Stimulated activated CD8-positive, alpha-beta memory T cell treated with anti-CD3 and anti-CD28 coated beads, Interleukin-7, amount 100 ng/mL, for 24 hours (primary cell): ENCODE results near the gene BLMH.
"Not testable (repeated sequence)": the region's sequence is repeated elsewhere in the genome, so short reads cannot be mapped to it uniquely, and the experiment has no call there.

Experiments
- DNase-seq: peaks from one replicate; pipeline ENCODE4 v3.0.0-alpha.2; 2020; ENCODE audit warnings: low read depth

Gene BLMH

GRCh38 chr17:30249460-30249859 is 42.3 kb downstream of the BLMH start:
- no peak for DNase-seq

DNA sequence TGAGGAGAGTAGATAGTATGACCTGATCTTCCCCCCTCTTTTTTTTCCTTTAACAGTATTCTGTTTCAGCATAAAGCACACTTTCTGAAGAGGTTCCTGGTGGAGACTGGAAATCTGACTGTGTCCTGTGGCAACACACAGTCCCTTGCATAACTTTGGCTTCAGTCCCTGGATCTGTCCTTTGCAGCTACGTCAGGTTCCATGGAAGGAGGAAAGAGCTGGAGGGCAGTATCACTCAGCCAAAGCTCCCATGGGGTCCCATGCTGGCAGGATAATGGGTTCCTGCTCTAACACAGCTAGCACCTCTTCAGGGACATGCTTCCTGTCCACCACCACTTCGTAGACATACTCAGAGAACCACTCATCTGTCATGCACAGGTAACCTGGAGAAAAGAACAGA is 43.0 kb downstream of the BLMH start:
- no peak for DNase-seq

- DNase-seq = no peak
Measured at GRCh38 chr17:30246460-30246859, 45.3 kb downstream of the BLMH start.

GRCh38 chr17:30244853-30245385 is 46.8 kb downstream of the BLMH start:
- no peak for DNase-seq

GRCh38 chr17:30243568-30243967 is 48.2 kb downstream of the BLMH start:
- DNase-seq = no peak

DNA sequence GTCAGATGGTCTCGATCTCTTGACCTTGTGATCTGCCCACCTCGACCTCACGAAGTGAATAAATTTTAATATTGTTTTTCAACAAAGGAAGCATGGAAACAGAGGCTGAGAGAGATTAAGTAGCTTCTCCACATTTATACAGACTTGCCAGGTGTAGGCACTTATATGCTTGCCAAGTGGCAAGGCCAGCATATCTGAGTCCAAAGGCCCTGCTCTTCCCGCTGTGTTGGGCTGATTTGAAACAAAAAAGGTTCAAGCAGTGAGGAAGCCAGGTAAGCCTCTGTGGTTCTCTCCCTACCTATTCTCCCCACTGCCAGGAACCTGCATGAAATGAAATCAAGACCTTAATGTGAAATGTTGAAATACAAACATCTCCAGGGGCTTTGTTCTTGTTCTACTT is 48.7 kb downstream of the BLMH start:
- no peak for DNase-seq

GRCh38 chr17:30241051-30241450 is 50.7 kb downstream of the BLMH start:
- no peak for DNase-seq

GRCh38 chr17:30240177-30240576 is 51.6 kb downstream of the BLMH start:
- DNase-seq = no peak

DNA sequence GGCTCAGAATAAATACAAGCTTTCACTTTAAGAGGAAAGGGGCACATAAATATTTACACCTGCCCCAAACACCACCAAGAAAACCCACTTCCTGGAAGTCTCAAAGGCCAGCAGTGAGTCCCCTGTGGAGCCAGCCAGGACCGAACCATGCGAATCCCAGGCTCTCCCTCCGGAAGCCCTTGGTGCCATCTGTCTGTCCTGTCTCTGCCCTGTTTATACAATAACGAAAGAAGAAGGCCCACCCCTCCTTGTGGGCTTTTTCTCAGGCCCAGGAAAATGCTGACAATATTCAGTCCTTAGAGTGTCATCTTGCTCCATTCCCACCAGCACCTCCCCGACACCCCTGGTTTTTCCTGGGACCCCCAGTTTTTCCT is 52.7 kb downstream of the BLMH start:
- no peak for DNase-seq

GRCh38 chr17:30238387-30239088 is 53.2 kb downstream of the BLMH start:
- DNase-seq = no peak

GRCh38 chr17:30238003-30238344 is 53.8 kb downstream of the BLMH start:
- no peak for DNase-seq

DNA sequence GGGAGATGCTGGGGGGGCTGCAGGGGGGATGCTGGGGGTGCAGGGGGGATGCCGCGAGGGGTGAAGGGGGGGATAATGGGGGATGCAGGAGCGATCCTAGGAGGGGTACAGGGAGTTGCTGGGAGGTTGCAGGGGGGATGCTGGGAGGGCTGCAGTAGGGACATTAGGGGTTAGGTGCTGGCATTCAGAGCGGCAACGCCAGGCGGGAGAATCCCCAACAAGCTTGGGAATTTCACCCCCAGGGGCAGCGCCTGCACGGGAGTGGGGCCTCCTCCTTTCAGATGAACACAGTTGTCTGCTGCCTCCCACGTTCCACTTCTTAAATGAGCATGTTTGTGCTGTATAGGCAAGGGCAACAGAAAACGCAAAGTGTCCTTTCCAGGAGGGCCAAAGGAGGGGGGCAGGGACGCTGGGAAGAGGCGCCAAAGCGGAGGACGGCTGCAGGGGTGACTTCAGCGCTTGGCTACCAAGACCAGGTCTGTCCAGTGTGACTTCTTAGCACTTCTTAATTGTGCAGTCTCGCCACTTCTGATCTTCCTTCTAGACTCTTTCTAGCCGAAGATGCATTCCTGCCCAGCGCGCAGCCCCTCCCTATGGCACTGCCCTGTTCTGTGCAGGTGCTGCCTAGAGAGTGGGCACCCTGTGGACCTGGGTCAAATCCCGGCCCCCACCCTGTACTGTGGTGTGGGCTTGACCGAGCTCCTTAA is 54.3 kb downstream of the BLMH start:
- no peak for DNase-seq

GRCh38 chr17:30236766-30237165 is 55.0 kb downstream of the BLMH start:
- no peak for DNase-seq

DNA sequence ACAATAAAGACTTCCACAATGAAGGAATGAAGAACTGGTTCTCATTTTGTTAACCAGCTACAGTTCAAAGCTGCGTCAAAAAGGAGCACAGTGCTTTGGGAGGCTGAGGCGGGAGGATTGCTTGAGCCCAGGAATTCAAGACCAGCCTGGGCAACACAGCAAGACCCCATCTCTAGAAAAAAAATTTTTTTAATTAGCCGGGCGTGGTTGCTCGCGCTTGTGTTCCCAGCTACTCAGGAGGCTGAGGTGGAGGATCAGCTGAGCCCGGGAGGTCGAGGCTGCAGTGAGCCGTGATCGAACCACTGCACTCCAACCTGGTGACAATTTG is 55.5 kb downstream of the BLMH start:
- DNase-seq = no peak

DNA sequence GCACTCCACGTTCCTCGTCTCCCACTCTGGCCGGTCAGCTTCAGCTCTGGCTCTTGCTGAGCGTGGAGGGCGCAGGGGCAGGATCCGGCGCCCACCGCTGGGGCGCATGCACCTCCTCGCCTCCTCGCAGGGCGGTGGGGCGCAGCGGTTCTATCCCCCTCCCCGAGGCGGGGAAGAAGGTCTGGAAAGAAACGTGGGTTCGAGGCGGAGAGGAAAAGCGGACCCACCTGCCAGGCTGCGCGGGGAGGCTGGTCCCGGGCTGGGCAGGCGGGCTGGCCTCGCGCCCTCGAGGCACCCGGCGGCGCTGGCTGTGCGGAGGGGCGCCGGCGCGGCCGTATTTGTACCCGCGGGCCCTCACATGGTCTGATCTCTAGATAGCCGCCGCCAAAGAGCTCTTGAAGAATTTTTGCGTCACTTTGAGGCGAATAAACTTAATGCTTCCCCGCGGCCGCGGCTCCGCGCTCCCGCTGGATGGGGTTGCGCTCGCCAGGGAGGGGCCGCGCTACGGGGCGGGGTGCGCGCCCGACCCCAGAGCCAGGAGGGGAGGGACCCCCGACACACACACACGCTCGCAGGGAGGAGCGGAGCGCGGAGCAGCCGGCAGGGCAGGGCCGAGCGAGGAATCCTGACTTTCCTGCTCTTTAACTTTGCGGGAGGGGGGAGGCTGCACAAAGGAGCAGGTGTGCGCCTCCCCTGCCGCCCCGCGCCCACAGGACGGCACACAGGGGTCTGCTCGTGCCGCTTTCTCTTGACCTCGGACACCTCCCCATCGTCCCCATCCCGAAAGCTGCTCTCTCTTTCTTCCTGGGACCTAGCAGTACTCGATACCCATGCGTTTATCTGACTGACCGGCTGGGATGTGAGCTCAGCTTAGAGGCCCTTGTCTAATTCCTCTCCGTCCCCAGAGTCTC is 56.1 kb downstream of the BLMH start, which contains the start of gene SLC6A4:
Gene SLC6A4, minus strand, starts transcription at position 312 of the 911 bp plus-strand sequence. CDS start 13,739 bp downstream, outside the sequence.
- no peak for DNase-seq

DNA sequence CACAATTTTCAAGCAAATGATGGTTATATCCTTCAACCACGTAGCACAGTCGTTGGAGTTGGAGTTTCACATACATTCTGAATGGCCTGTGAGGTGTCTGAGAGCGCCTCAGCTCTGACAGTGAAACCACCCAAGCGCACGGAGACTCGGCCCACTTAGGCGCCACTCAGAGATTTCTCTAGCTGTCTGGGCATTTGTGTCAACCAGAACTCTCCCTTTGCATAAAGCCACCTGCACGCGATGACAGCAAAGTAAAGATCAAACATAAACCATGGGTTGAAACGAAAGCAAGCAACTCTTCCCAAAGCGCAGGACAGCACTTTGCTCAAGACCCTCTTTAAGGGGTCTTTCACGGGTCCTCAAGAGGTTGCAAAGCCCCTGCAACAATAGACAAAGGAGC is 56.8 kb downstream of the BLMH start:
- no peak for DNase-seq

DNA sequence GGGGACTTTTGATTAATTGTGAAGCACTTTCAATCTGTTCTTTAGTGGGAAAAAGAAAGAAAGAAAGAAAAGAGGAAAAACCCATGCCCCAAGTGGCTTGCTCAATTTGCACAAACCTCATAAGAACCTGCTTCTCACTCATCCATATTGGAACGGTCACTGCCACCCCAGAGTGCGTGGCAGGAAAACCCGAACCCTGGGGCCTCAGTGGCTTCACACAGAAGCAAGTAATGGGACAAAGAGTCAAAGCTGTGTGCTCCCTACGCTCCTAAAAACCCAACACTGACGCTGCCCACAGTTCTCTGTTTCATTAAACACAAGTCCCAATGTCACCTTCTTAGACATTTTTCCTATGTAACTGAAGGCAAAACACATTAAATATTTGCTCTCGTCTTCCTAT is 57.4 kb downstream of the BLMH start:
- no peak for DNase-seq

DNA sequence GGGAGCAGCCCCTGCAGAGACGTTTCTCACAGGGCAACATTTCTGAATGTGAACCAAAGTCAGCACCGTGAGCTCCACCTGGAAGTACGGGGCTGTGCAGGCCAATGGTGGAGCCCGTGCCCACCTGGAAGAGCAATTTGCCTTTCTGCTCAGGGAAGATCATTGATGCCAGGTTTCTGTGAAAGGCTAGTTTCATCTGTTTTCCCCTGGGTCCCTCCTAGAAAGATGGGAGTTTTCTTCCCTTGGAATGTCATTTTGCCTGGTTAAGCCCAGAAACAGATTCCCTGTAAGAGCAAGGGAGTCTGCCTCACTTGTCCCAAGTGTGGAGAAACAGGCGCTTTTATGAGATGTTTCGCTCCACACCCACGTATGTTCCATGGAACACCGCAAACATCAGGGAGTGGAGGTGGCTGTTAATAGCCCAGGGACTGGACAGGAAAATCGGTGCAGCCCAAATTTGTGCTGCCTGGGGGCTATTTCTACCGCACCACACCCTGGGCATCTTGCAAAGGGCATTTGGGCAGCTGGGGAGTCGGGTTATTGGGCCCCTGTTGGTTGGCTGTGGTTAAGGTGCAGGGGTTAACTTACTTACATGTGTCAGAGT is 58.8 kb downstream of the BLMH start:
- no peak for DNase-seq

DNA sequence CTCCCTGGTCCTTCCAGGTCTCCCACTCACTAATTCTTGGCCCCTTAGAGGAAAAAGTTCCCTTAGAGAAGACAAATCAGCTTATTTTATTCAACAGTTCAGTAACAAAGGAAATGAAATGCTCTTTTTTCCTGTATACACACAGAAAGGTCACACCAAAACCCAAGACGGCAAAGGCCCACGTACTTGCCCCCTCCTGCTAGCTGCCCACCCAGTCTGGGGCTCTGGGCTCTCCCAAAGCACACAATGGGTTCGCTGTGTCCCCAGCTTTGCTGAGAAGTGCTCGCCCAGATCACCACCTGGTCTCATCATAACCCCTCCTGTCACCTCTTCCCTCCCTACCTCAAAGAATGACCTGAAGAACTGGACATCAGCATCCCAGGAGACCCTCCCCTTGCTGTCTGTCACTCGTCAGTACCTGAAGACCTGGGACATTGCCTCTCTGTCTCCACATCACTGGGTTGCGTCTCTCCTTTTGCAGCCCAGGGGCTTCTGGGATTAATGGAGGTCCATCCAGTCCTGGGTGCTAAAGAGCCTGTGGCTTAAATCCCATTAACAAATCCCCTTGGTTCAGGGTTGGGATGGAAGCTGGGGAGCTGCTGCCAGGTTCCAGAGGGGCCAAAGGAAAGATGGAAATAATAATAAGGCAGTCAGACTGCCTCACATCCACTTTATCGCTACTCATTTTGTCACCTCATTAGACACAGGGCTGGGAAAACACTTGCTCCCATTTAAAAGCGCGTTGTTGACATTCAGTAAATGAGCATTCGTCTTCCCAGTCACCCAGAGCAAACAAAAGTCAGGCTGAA is 59.5 kb downstream of the BLMH start:
- no peak for DNase-seq

DNA sequence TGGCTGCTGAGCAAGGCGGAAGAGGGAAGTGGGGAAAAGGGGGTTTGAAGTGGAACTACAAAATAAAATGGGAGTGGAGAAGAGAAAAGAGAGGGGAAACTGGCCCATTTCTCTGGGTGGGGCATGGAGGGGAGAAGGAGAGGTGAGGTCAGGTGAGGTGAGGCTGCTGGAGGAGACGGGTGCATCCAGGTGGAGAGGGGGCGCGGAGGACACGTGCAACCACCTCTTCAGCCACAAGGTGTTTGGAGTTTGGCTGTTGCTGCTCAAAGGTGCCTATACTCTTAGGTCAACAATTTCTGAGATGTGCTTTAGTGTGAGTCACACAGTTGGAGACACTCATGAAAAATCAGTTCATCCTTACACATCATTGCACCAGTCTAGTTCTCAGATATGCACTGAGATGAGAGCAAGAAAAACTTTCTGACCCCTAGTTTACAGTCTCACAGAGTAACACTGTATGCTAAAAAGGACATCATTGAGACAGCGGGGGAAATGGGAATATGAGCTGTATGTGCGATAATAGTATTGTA is 61.1 kb downstream of the BLMH start:
- DNase-seq = no peak

GRCh38 chr17:30230009-30230408 is 61.7 kb downstream of the BLMH start:
- DNase-seq = not testable (repeated sequence)
